ENCODE measurements around the gene TRIM71.

TRIM71 gene

DNA sequence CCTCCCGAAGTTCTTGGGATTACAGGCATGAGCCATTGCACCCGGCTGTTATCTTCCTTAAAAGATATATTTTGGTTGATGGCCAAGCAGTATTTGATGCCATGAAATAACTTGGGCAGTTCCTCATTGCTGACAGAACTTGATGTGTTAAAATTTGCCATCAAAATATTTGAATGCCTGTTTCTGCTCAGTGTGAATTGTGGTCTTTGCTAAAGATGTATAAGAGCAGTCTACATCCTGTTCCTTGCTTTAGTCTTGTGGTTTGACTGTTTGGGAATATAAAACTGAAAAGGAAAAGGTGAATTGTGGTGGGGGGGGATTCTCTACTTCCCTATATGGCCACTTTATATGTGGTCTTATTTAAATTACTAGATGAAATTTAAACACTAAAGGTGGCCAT is 14.0 kb downstream of the TRIM71 start:
- DNase-seq (ENCODE audit: low read depth) = no peak
- TF ChIP-seq, protein P1, sequence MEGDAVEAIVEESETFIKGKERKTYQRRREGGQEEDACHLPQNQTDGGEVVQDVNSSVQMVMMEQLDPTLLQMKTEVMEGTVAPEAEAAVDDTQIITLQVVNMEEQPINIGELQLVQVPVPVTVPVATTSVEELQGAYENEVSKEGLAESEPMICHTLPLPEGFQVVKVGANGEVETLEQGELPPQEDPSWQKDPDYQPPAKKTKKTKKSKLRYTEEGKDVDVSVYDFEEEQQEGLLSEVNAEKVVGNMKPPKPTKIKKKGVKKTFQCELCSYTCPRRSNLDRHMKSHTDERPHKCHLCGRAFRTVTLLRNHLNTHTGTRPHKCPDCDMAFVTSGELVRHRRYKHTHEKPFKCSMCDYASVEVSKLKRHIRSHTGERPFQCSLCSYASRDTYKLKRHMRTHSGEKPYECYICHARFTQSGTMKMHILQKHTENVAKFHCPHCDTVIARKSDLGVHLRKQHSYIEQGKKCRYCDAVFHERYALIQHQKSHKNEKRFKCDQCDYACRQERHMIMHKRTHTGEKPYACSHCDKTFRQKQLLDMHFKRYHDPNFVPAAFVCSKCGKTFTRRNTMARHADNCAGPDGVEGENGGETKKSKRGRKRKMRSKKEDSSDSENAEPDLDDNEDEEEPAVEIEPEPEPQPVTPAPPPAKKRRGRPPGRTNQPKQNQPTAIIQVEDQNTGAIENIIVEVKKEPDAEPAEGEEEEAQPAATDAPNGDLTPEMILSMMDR (conservative IDR thresholded peaks at IDR 0.05; ENCODE audit: low read depth, low read length) = no peak
- no peak overlapping the region for H3K4me3 ChIP-seq (ENCODE audit: low read depth, low read length)

DNA sequence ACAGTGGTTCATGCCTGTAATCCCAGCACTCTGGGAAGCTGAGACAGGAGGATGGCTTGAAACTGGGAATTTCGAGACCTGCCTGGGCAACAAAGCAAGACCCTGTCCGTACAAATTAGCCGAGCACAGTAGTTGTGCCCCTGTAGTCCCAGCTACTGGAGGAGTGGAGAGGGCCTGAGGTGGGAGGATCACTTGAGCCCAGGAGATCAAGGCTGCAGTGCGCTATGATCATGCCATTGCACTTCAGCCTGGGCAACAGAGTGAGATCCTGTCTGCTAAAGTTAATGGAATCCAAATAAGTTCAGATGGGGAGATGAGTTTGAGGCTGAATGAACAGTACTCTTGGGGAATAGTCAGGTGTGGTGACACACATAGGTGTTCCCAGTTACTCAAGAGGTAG is 14.4 kb downstream of the TRIM71 start:
- no peak overlapping the region for H3K4me3 ChIP-seq (ENCODE audit: low read depth, low read length)
- TF ChIP-seq, protein P1 (conservative IDR thresholded peaks at IDR 0.05; ENCODE audit: low read depth, low read length) = no peak
- DNase-seq (ENCODE audit: low read depth) = no peak

DNA sequence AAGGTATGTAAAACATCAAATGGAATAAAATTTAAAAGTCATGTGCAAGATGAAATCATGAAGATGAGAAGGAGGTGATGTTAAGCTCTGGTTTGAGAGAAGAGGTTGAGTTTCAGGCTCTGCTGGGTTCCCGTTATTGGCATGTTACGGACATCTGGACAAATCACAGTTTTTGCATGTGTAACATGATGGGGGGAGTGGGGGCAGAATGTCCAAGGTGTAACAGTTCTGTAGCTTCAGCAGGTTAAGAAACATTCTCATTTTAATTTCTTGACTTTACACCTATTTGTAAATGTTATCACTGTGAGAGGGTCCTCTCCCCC is 17.2 kb downstream of the TRIM71 start:
- DNase-seq (ENCODE audit: low read depth) = no peak
- TF ChIP-seq, protein P1 (conservative IDR thresholded peaks at IDR 0.05; ENCODE audit: low read depth, low read length) = no peak
- H3K4me3 ChIP-seq (ENCODE audit: low read depth, low read length) = no peak overlapping the region

- TF ChIP-seq, protein P1 (conservative IDR thresholded peaks at IDR 0.05; ENCODE audit: low read depth, low read length) = no peak
- no peak overlapping the region for H3K4me3 ChIP-seq (ENCODE audit: low read depth, low read length)
- no peak for DNase-seq (ENCODE audit: low read depth)
Observed at GRCh38 chr3:32835961-32836360, 18.2 kb downstream of the TRIM71 start.

DNA sequence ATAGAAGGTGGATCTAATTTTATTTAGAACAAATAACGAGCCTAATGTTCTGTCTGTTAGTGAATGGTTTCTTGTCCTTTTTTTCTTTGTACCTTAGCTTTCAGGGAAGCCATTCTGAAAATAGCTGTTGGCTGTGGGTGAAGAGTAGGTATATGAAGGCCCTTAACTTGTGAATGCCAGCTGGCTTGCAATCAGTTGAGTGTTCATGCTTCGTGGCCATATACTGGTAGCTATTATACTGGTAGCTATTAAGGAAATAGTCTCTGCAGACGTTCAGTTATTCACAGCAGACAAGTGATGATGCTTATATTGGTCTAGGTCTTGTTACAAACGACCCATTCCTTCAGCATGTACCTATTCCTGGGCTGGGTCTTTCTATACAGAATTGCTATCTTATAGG is 18.8 kb downstream of the TRIM71 start:
- H3K4me3 ChIP-seq (ENCODE audit: low read depth, low read length) = no peak overlapping the region
- TF ChIP-seq, protein P1 (conservative IDR thresholded peaks at IDR 0.05; ENCODE audit: low read depth, low read length) = no peak
- DNase-seq (ENCODE audit: low read depth) = no peak

DNA sequence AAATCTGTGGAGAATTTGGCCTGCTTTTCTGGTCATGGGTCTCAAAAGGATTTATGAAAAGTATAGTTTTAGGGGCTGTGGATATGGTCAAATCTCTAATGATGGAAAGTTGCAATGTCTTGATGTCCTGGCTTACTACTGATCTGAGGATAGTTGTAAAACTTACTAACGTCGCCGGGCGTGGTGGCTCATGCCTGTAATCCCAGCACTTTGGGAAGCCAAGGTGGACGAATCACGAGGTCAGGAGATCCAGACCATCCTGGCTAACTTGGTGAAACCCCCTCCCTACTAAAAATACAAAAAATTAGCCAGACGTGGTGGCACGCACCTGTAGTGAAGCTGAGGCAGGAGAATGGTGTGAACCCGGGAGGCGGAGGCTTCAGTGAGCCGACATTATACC is 19.6 kb downstream of the TRIM71 start:
- TF ChIP-seq, protein P1 (conservative IDR thresholded peaks at IDR 0.05; ENCODE audit: low read depth, low read length) = no peak
- no peak overlapping the region for H3K4me3 ChIP-seq (ENCODE audit: low read depth, low read length)
- no peak for DNase-seq (ENCODE audit: low read depth)

DNA sequence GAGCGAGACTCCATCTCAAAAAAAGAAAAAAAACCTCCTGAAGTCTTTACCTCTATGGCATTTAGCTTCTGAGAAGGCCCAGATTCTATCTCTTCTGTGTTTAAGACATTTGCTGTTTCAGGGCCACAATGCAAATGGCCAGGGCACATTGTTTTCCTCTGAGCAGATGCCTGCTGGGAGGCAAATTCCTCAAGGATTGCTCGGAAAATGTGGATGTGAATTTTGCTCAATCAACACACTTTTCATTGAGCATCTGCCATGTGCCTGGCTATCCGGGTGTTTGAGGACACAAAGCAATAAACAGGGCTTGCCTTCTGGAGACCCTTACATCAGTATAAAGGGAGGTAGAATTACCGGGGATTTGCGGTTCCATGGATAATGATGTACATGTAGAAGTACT is 20.0 kb downstream of the TRIM71 start:
- DNase-seq (ENCODE audit: low read depth) = no peak
- H3K4me3 ChIP-seq (ENCODE audit: low read depth, low read length) = no peak overlapping the region
- TF ChIP-seq, protein P1 (conservative IDR thresholded peaks at IDR 0.05; ENCODE audit: low read depth, low read length) = no peak
